AG09319 (cell line): ENCODE data around the gene SLC16A4.

Experiments used
- DNase-seq: peaks from one replicate; pipeline ENCODE4 v3.0.0-alpha.2; 2010; ENCODE audit warnings: low read depth; ENCODE audit errors: extremely low read depth
- CTCF ChIP-seq: IDR thresholded peaks from 2 replicates; pipeline ENCODE4 v1.5.1; 2011; ENCODE audit warnings: low read depth, mild to moderate bottlenecking, inconsistent platforms, low read length, moderate library complexity

Gene SLC16A4

GRCh38 chr1:110348771-110349170 is 42.1 kb downstream of the SLC16A4 start:
- TF ChIP-seq CTCF: no peak
- no peak for DNase-seq

- TF ChIP-seq CTCF: no peak
- no peak for DNase-seq
These were observed 42.8 kb downstream of the SLC16A4 start for GRCh38 chr1:110348050-110348449.

GRCh38 chr1:110347182-110347893 is 43.5 kb downstream of the SLC16A4 start:
- no peak for DNase-seq
- no peak for TF ChIP-seq CTCF

- TF ChIP-seq CTCF: no peak
These were observed 44.1 kb downstream of the SLC16A4 start for GRCh38 chr1:110346690-110347089.

DNA sequence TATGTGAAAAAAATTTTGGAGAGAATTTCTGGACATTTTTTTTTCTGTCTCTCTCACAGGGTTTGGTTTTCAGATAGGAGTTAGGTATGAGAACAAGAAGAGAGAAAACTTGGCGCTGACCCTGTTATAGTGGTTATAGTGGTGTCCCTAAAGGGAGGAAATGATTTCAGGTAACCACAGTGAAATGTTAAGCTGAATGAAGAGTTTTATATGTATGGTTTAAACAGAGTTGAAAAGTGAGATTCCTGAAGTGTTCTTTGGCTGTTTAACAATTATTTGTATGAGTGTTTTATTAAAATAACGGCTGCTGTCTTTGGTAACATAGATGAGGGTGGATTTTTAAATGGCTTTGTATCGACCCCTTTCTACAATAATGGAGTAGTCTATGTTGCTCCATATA is 45.3 kb downstream of the SLC16A4 start:
- DNase-seq: no peak
- TF ChIP-seq CTCF: no peak

More at GRCh38 chr1:110346690-110347089, 44.1 kb downstream of the SLC16A4 start:
- no peak for DNase-seq

- DNase-seq: no peak
- TF ChIP-seq CTCF: no peak
These were observed 46.7 kb downstream of the SLC16A4 start for GRCh38 chr1:110344152-110344551.

GRCh38 chr1:110343249-110343648 is 47.6 kb downstream of the SLC16A4 start:
- TF ChIP-seq CTCF: no peak
- no peak for DNase-seq
